ENCODE measurements around the gene NUSAP1. TPM values are rescaled to one million over a fixed set of nuclear protein-coding genes. Genes with fewer than 3 reads are reported as not detected.

NUSAP1 gene
- total RNA-seq, 2 experiments from 2014 or later, result 293 to 411 TPM

- DNase-seq (ENCODE audit: low spot score), result peak; percentile 80
- peak overlapping the region; percentile 48 for H3K4me3 ChIP-seq (ENCODE audit: low read depth, low read length, poor library complexity, severe bottlenecking)
- peak overlapping the region; percentile 73 for H3K4me2 ChIP-seq (ENCODE audit: low read length)
- no peak overlapping the region for H2AFZ ChIP-seq (ENCODE audit: low read length)
- H3K27ac ChIP-seq (ENCODE audit: low read depth, low read length, poor library complexity, severe bottlenecking), result peak overlapping the region; percentile 79
- H3K4me1 ChIP-seq (ENCODE audit: insufficient read depth, low read length, poor library complexity, severe bottlenecking), result peaks cover 25% of the 10 kb centered on the region
- intact Hi-C loops (cut with micrococcal nuclease; ENCODE audit: unreplicated experiment), result no loop called here
- no peaks in the 10 kb centered on the region for H3K9me2 ChIP-seq (ENCODE audit: insufficient read depth, low read length)
- POLR2A ChIA-PET, result interaction anchor here (0.7 kb wide), 1 partner anchor 12 kb away, joined by 3 read pairs; no protein-coding TSS in a partner anchor
- H4K20me1 ChIP-seq (ENCODE audit: insufficient read depth, low read length), result no peaks in the 10 kb centered on the region
- no TSS peak for BruUV-seq (replicated peaks)
- H3K79me2 ChIP-seq (ENCODE audit: insufficient read depth, low read depth, low read length), result 0 out of 2 replicates have a peak, but pooled peaks cover 4% of the 10 kb centered on the region
- TF ChIP-seq EZH2phosphoT487 (IDR thresholded peaks at IDR 0.05; ENCODE audit: borderline replicate concordance, low read depth, low read length), result no peak
- no peak for TF ChIP-seq CTCF (conservative IDR thresholded peaks at IDR 0.05; ENCODE audit: low read length)
- CTCF ChIA-PET (ENCODE audit: unreplicated experiment), result no interaction called here
- H3K36me3 ChIP-seq (ENCODE audit: insufficient read depth, low read length), result peaks cover 19% of the 10 kb centered on the region
- H3K9me3 ChIP-seq (ENCODE audit: low read length), result no peaks in the 10 kb centered on the region
These were observed 63.4 kb downstream of the NUSAP1 start for GRCh38 chr15:41396111-41396510.

GRCh38 chr15:41401904-41402267, 69.2 kb downstream of the NUSAP1 start:
- peak overlapping the region; percentile 80 for H3K4me3 ChIP-seq (ENCODE audit: low read depth, low read length, poor library complexity, severe bottlenecking)
- POLR2A ChIA-PET, result interaction anchor here (0.6 to 1.8 kb wide), 4 partner anchors 13 to 676 kb away, joined by 3 to 5 read pairs (median 4); no protein-coding TSS in a partner anchor
- H3K9me2 ChIP-seq (ENCODE audit: insufficient read depth, low read length), result no peaks in the 10 kb centered on the region
- H3K36me3 ChIP-seq (ENCODE audit: insufficient read depth, low read length), result no peaks in the 10 kb centered on the region
- peaks cover 20% of the 10 kb centered on the region for H3K4me1 ChIP-seq (ENCODE audit: insufficient read depth, low read length, poor library complexity, severe bottlenecking)
- TF ChIP-seq EZH2phosphoT487 (IDR thresholded peaks at IDR 0.05; ENCODE audit: borderline replicate concordance, low read depth, low read length) (no peak), CTCF (conservative IDR thresholded peaks at IDR 0.05; ENCODE audit: low read length) (no peak)
- H3K27ac ChIP-seq (ENCODE audit: low read depth, low read length, poor library complexity, severe bottlenecking), result peak overlapping the region; percentile 82
- peak overlapping the region; percentile 82 for H2AFZ ChIP-seq (ENCODE audit: low read length)
- H3K79me2 ChIP-seq (ENCODE audit: insufficient read depth, low read depth, low read length), result peaks cover 13% of the 10 kb centered on the region
- BruUV-seq (replicated peaks), result TSS peak; percentile 99
- no peak for DNase-seq (ENCODE audit: low spot score)
- no peaks in the 10 kb centered on the region for H3K9me3 ChIP-seq (ENCODE audit: low read length)
- CTCF ChIA-PET (ENCODE audit: unreplicated experiment), result no interaction called here
- intact Hi-C loops (cut with micrococcal nuclease; ENCODE audit: unreplicated experiment), result loop anchor here (1.0 to 2.0 kb wide), 2 partner anchors 15 to 69 kb away; partner anchors contain the start of genes NUSAP1, OIP5 and RTF1
- H4K20me1 ChIP-seq (ENCODE audit: insufficient read depth, low read length), result no peaks in the 10 kb centered on the region
- peak overlapping the region; percentile 69 for H3K4me2 ChIP-seq (ENCODE audit: low read length)

- peaks cover 9% of the 10 kb centered on the region for H3K4me1 ChIP-seq (ENCODE audit: insufficient read depth, low read length, poor library complexity, severe bottlenecking)
- H3K27ac ChIP-seq (ENCODE audit: low read depth, low read length, poor library complexity, severe bottlenecking), result no peak overlapping the region
- no TSS peak for BruUV-seq (replicated peaks)
- no peaks in the 10 kb centered on the region for H3K36me3 ChIP-seq (ENCODE audit: insufficient read depth, low read length)
- no peak overlapping the region for H3K4me2 ChIP-seq (ENCODE audit: low read length)
- ChIA-PET POLR2A (no interaction called here), CTCF (ENCODE audit: unreplicated experiment) (no interaction called here)
- H3K9me2 ChIP-seq (ENCODE audit: insufficient read depth, low read length), result no peaks in the 10 kb centered on the region
- no peaks in the 10 kb centered on the region for H3K79me2 ChIP-seq (ENCODE audit: insufficient read depth, low read depth, low read length)
- H4K20me1 ChIP-seq (ENCODE audit: insufficient read depth, low read length), result no peaks in the 10 kb centered on the region
- no peak for TF ChIP-seq EZH2phosphoT487 (IDR thresholded peaks at IDR 0.05; ENCODE audit: borderline replicate concordance, low read depth, low read length)
- TF ChIP-seq CTCF (conservative IDR thresholded peaks at IDR 0.05; ENCODE audit: low read length), result no peak
- DNase-seq (ENCODE audit: low spot score), result no peak
- no peak overlapping the region for H2AFZ ChIP-seq (ENCODE audit: low read length)
- H3K4me3 ChIP-seq (ENCODE audit: low read depth, low read length, poor library complexity, severe bottlenecking), result no peak overlapping the region
- no peaks in the 10 kb centered on the region for H3K9me3 ChIP-seq (ENCODE audit: low read length)
- intact Hi-C loops (cut with micrococcal nuclease; ENCODE audit: unreplicated experiment), result no loop called here
These were observed 74.7 kb downstream of the NUSAP1 start for GRCh38 chr15:41407341-41407740.

All from OCI-LY7 (cell line).